PC-9 (cell line): ENCODE measurements around the gene KIF9. TPM values are rescaled to one million over a fixed set of nuclear protein-coding genes. Genes with fewer than 3 reads are reported as not detected.
"Not testable (repeated sequence)": the region's sequence is repeated elsewhere in the genome, so short reads cannot be mapped to it uniquely, and the experiment has no call there.

ENCODE experiments used
- BruUV-seq: library from RNA; stranded (reverse); fragments of 400-500 nt; replicated peaks from 2 replicates; lab custom pipeline; 2021; lab: Mats Ljungman, UMichigan
- CTCF ChIA-PET: fragments of 300-600 bp; sonication (Branson Sonifier 250); formaldehyde crosslinking; loops from one replicate; lab custom pipeline; 2022; ENCODE audit warnings: antibody characterized with exemption; lab: Charles Lee
- POLR2A ChIA-PET: fragments of 300-600 bp; sonication (Branson Sonifier 250); formaldehyde crosslinking; loops from one replicate; lab custom pipeline; 2022; ENCODE audit warnings: antibody characterized with exemption; ENCODE audit not compliant: unreplicated experiment; lab: Charles Lee
- DNase-seq, 2 experiments: peaks; one replicate each; pipeline versions ENCODE4 v3.0.0 to v3.0.0-alpha.2; 2015 to 2022; ENCODE audit warnings: mixed read lengths in 1 of 2
- H2AFZ ChIP-seq: fragments of 200-600 bp; sonication (generic); 2 replicates; pipeline ENCODE4 v1.8.1; 2017; ENCODE audit warnings: antibody characterized with exemption
- H3F3A ChIP-seq: fragments of 200-600 bp; sonication (generic); 2 replicates; pipeline ENCODE4 v1.8.1; 2017; ENCODE audit warnings: antibody characterized with exemption, mild to moderate bottlenecking, low read depth; ENCODE audit not compliant: insufficient read depth
- H3K27ac ChIP-seq: fragments of 200-600 bp; sonication (generic); 2 replicates; pipeline ENCODE4 v1.6.1; 2016; ENCODE audit warnings: mixed run types
- H3K27me3 ChIP-seq: fragments of 200-600 bp; sonication (generic); 2 replicates; pipeline ENCODE4 v1.6.1; 2016; ENCODE audit warnings: low read depth, mixed run types; ENCODE audit not compliant: insufficient read depth
- H3K36me3 ChIP-seq: fragments of 200-600 bp; sonication (generic); 2 replicates; pipeline ENCODE4 v1.6.1; 2016; ENCODE audit warnings: low read depth, mixed run types
- H3K4me1 ChIP-seq: fragments of 200-600 bp; sonication (generic); replicated peaks from 2 replicates; pipeline ENCODE4 v1.6.1; 2016; ENCODE audit warnings: mixed run types; ENCODE audit not compliant: insufficient read depth
- H3K4me2 ChIP-seq: fragments of 200-600 bp; sonication (generic); 2 replicates; pipeline ENCODE4 v1.6.1; 2017; ENCODE audit warnings: mixed run types
- H3K4me3 ChIP-seq: fragments of 200-600 bp; sonication (generic); 2 replicates; pipeline ENCODE4 v1.6.1; 2016; ENCODE audit warnings: mixed run types
- H3K79me2 ChIP-seq: fragments of 200-600 bp; sonication (generic); 2 replicates; pipeline ENCODE4 v1.6.1; 2017; ENCODE audit warnings: low read depth, mixed run types
- H3K9me2 ChIP-seq: fragments of 200-600 bp; sonication (generic); 2 replicates; pipeline ENCODE4 v1.8.1; 2017; ENCODE audit warnings: mild to moderate bottlenecking; ENCODE audit not compliant: insufficient read depth
- H3K9me3 ChIP-seq: fragments of 200-600 bp; sonication (generic); 2 replicates; pipeline ENCODE4 v1.8.1; 2016; ENCODE audit warnings: low read depth; ENCODE audit not compliant: insufficient read depth
- H4K20me1 ChIP-seq: fragments of 200-600 bp; sonication (generic); 2 replicates; pipeline ENCODE4 v1.8.1; 2017; ENCODE audit not compliant: insufficient read depth
- CTCF ChIP-seq: fragments of 200-600 bp; sonication (generic); conservative IDR thresholded peaks from 2 replicates; pipeline ENCODE4 v1.6.1; 2017; ENCODE audit warnings: mixed run types, antibody characterized with exemption, mild to moderate bottlenecking, moderate library complexity
- EZH2 ChIP-seq: fragments of 200-600 bp; sonication (generic); IDR thresholded peaks from 2 replicates; pipeline ENCODE4 v1.8.0; 2017; ENCODE audit warnings: antibody characterized with exemption, low read depth
- intact Hi-C: fragments of 100-400 bp; cut with micrococcal nuclease; formaldehyde crosslinking; loops from one replicate; pipeline ENCODE4 v1.10.0; 2022; ENCODE audit not compliant: unreplicated experiment
- total RNA-seq: library from RNA; stranded (reverse); gene quantifications from 2 replicates; pipeline ENCODE4 v1.2.3, GENCODE V29; 2021

Gene KIF9
- total RNA-seq, 1 experiment from 2014 or later, result 21.4 TPM

GRCh38 chr3:47194994-47195393 lies 87.6 kb downstream of the KIF9 start:
- Histone ChIP-seq H3K9me2 (no peaks in the 10 kb centered on the region), H3K4me2 (no peak overlapping the region), H3K9me3 (no peaks in the 10 kb centered on the region), H3K27me3 (no peaks in the 10 kb centered on the region), H2AFZ (no peak overlapping the region), H3K4me1 (no peaks in the 10 kb centered on the region), H3F3A (no peaks in the 10 kb centered on the region), H3K27ac (no peak overlapping the region), H3K4me3 (no peak overlapping the region), H3K79me2 (no peaks in the 10 kb centered on the region), H4K20me1 (no peaks in the 10 kb centered on the region), H3K36me3 (no peaks in the 10 kb centered on the region)
- intact Hi-C loops, result no loop called here
- no peak for DNase-seq
- BruUV-seq, result no TSS peak
- no peak for TF ChIP-seq CTCF
- TF ChIP-seq EZH2, result no peak
- POLR2A ChIA-PET, result no interaction called here
- CTCF ChIA-PET, result no interaction called here

- Histone ChIP-seq H3K9me3 (no peaks in the 10 kb centered on the region), H3K27me3 (no peaks in the 10 kb centered on the region), H3K4me1 (no peaks in the 10 kb centered on the region), H3K4me3 (no peak overlapping the region), H3K4me2 (no peak overlapping the region), H3K9me2 (no peaks in the 10 kb centered on the region), H3K36me3 (no peaks in the 10 kb centered on the region), H3K27ac (no peak overlapping the region), H2AFZ (no peak overlapping the region), H3F3A (no peaks in the 10 kb centered on the region), H3K79me2 (no peaks in the 10 kb centered on the region), H4K20me1 (no peaks in the 10 kb centered on the region)
- BruUV-seq, result no TSS peak
- no peak for DNase-seq
- ChIA-PET POLR2A (no interaction called here), CTCF (interaction anchor here (0.6 kb wide), 1 partner anchor 668 kb away, joined by 5 read pairs; no protein-coding TSS in a partner anchor)
- intact Hi-C loops, result no loop called here
- TF ChIP-seq CTCF (no peak), EZH2 (no peak)
Measured at GRCh38 chr3:47193871-47194859, 88.4 kb downstream of the KIF9 start.

- H3F3A ChIP-seq, result no peaks in the 10 kb centered on the region
- POLR2A ChIA-PET, result no interaction called here
- DNase-seq, result no peak
- BruUV-seq, result no TSS peak
- H3K79me2 ChIP-seq, result no peaks in the 10 kb centered on the region
- intact Hi-C loops, result no loop called here
- no peak overlapping the region for H3K4me2 ChIP-seq
- H2AFZ ChIP-seq, result no peak overlapping the region
- H3K27me3 ChIP-seq, result no peaks in the 10 kb centered on the region
- H3K36me3 ChIP-seq, result no peaks in the 10 kb centered on the region
- TF ChIP-seq EZH2 (no peak), CTCF (no peak)
- no peaks in the 10 kb centered on the region for H3K4me1 ChIP-seq
- CTCF ChIA-PET, result no interaction called here
- no peaks in the 10 kb centered on the region for H3K9me3 ChIP-seq
- no peaks in the 10 kb centered on the region for H4K20me1 ChIP-seq
- no peak overlapping the region for H3K4me3 ChIP-seq
- no peak overlapping the region for H3K27ac ChIP-seq
- no peaks in the 10 kb centered on the region for H3K9me2 ChIP-seq
Measured at GRCh38 chr3:47186285-47186684, 96.3 kb downstream of the KIF9 start.

GRCh38 chr3:47181685-47182084 lies 100.9 kb downstream of the KIF9 start:
- H3F3A ChIP-seq, H3K36me3 ChIP-seq, CTCF ChIA-PET, H3K79me2 ChIP-seq, BruUV-seq, H2AFZ ChIP-seq, H3K9me2 ChIP-seq, H3K4me1 ChIP-seq, H3K4me2 ChIP-seq, H3K27ac ChIP-seq, H3K27me3 ChIP-seq, DNase-seq, H3K4me3 ChIP-seq, intact Hi-C loops, H4K20me1 ChIP-seq, POLR2A ChIA-PET, H3K9me3 ChIP-seq: not testable (repeated sequence)

GRCh38 chr3:47180011-47180410 lies 102.6 kb downstream of the KIF9 start:
- H3K79me2 ChIP-seq, H3K9me3 ChIP-seq, H3F3A ChIP-seq, POLR2A ChIA-PET, H3K4me1 ChIP-seq, H3K4me2 ChIP-seq, H2AFZ ChIP-seq, H3K36me3 ChIP-seq, H3K4me3 ChIP-seq, H3K9me2 ChIP-seq, H4K20me1 ChIP-seq, BruUV-seq, H3K27ac ChIP-seq, intact Hi-C loops, H3K27me3 ChIP-seq, DNase-seq, CTCF ChIA-PET: not testable (repeated sequence)
